IMR-90 (cell line): ENCODE data around the gene KLHL29. TPM values are rescaled to one million over a fixed set of nuclear protein-coding genes. Genes with fewer than 3 reads are reported as not detected.

ENCODE experiments used
- ATAC-seq: fragments of 200-7000 bp; cut with Tn5 transposase; 2 replicates; pipeline ENCODE4 v1.9.1; 2020; ENCODE audit warnings: low read depth, mild to moderate bottlenecking, moderate library complexity
- BruUV-seq: library from RNA; stranded (reverse); fragments of 400-500 nt; replicated peaks from 2 replicates; lab custom pipeline; 2021; lab: Mats Ljungman, UMichigan
- CTCF ChIA-PET: fragments of 300-600 bp; formaldehyde crosslinking; extraction: SDS; loops from one replicate; lab custom pipeline; 2021; ENCODE audit warnings: antibody characterized with exemption; lab: Yijun Ruan, JAX
- POLR2A ChIA-PET: fragments of 300-600 bp; sonication (Branson Sonifier 250); formaldehyde crosslinking; loops from one replicate; lab custom pipeline; 2022; ENCODE audit warnings: antibody characterized with exemption; ENCODE audit not compliant: unreplicated experiment; lab: Charles Lee
- DNase-seq: peaks from one replicate; pipeline ENCODE4 v3.0.0; 2013
- H2AFZ ChIP-seq: replicated peaks from 2 replicates; pipeline ENCODE3; 2013; ENCODE audit warnings: low read length, mild to moderate bottlenecking; ENCODE audit not compliant: poor library complexity
- H2AK5ac ChIP-seq: 2 replicates; pipeline ENCODE4 v1.6.1; 2013; ENCODE audit warnings: low read depth, low read length, inconsistent platforms
- H2AK9ac ChIP-seq: replicated peaks from 2 replicates; pipeline ENCODE3; 2013; ENCODE audit warnings: mild to moderate bottlenecking, low read depth, low read length, moderate library complexity; ENCODE audit not compliant: poor library complexity
- H2BK120ac ChIP-seq: 2 replicates; pipeline ENCODE4 v1.6.1; 2013; ENCODE audit warnings: low read depth, low read length, inconsistent platforms
- H2BK15ac ChIP-seq: 3 replicates; pipeline ENCODE4 v1.6.1; 2013; ENCODE audit warnings: low read depth, low read length, inconsistent platforms
- H2BK20ac ChIP-seq: 2 replicates; pipeline ENCODE4 v1.6.1; 2013; ENCODE audit warnings: low read depth, mild to moderate bottlenecking, inconsistent platforms, low read length, moderate library complexity
- H2BK5ac ChIP-seq: 2 replicates; pipeline ENCODE4 v1.6.1; 2013; ENCODE audit warnings: mild to moderate bottlenecking, low read depth, low read length, inconsistent platforms; ENCODE audit not compliant: poor library complexity, severe bottlenecking
- H3K14ac ChIP-seq: replicated peaks from 2 replicates; pipeline ENCODE4 v1.6.1; 2013; ENCODE audit warnings: low read depth, low read length, inconsistent platforms
- H3K18ac ChIP-seq: 2 replicates; pipeline ENCODE4 v1.6.1; 2013; ENCODE audit warnings: low read depth, low read length, control low read depth
- H3K23ac ChIP-seq: 2 replicates; pipeline ENCODE4 v1.6.1; 2013; ENCODE audit warnings: low read depth, low read length, inconsistent platforms
- H3K27ac ChIP-seq: 2 replicates; pipeline ENCODE4 v1.5.1; 2013; ENCODE audit warnings: mild to moderate bottlenecking, control low read depth, low read length; ENCODE audit not compliant: insufficient read depth
- H3K27me3 ChIP-seq: 2 replicates; pipeline ENCODE4 v1.6.1; 2013; ENCODE audit warnings: low read length; ENCODE audit not compliant: control insufficient read depth, insufficient read depth
- H3K36me3 ChIP-seq: 2 replicates; pipeline ENCODE4 v1.6.1; 2013; ENCODE audit warnings: low read length, mixed read lengths; ENCODE audit not compliant: control insufficient read depth, insufficient read depth
- H3K4ac ChIP-seq: 2 replicates; pipeline ENCODE4 v1.6.1; 2013; ENCODE audit warnings: low read depth, low read length, inconsistent platforms
- H3K4me1 ChIP-seq: 2 replicates; pipeline ENCODE4 v1.6.1; 2013; ENCODE audit warnings: low read length, mixed read lengths; ENCODE audit not compliant: control insufficient read depth, insufficient read depth
- H3K4me2 ChIP-seq: 2 replicates; pipeline ENCODE4 v1.6.1; 2013; ENCODE audit warnings: low read depth, mild to moderate bottlenecking, control low read depth, low read length, moderate library complexity
- H3K4me3 ChIP-seq: 2 replicates; pipeline ENCODE4 v1.5.1; 2013; ENCODE audit warnings: low read depth, mild to moderate bottlenecking, control low read depth, low read length, moderate library complexity; ENCODE audit not compliant: insufficient read depth
- H3K56ac ChIP-seq: 2 replicates; pipeline ENCODE4 v1.6.1; 2013; ENCODE audit warnings: low read length, inconsistent platforms; ENCODE audit not compliant: insufficient read depth; ENCODE audit errors: extremely low read depth
- H3K79me1 ChIP-seq, 2 experiments: 2 replicates each; pipeline ENCODE4 v1.6.1; 2013; ENCODE audit warnings: low read length in 2 of 2, inconsistent platforms in 1 of 2, low read depth in 1 of 2
- H3K9ac ChIP-seq: 2 replicates; pipeline ENCODE4 v1.6.1; 2013; ENCODE audit warnings: low read depth, low read length, control low read depth
- H3K9me1 ChIP-seq: 2 replicates; pipeline ENCODE4 v1.6.1; 2013; ENCODE audit warnings: low read length, inconsistent platforms; ENCODE audit not compliant: insufficient read depth
- H3K9me3 ChIP-seq: 2 replicates; pipeline ENCODE4 v1.6.1; 2013; ENCODE audit warnings: low read length; ENCODE audit not compliant: control insufficient read depth, insufficient read depth
- H4K20me1 ChIP-seq: 2 replicates; pipeline ENCODE4 v1.6.1; 2013; ENCODE audit warnings: low read length, inconsistent platforms; ENCODE audit not compliant: insufficient read depth
- H4K5ac ChIP-seq: 2 replicates; pipeline ENCODE4 v1.6.1; 2013; ENCODE audit warnings: mild to moderate bottlenecking, low read depth, low read length, control low read depth
- H4K8ac ChIP-seq, 2 experiments: 2 replicates each; pipeline ENCODE4 v1.6.1; 2013; ENCODE audit warnings: low read depth in 2 of 2, low read length in 2 of 2, control low read depth in 1 of 2, inconsistent platforms in 1 of 2
- H4K91ac ChIP-seq: 2 replicates; pipeline ENCODE4 v1.6.1; 2013; ENCODE audit warnings: low read depth, low read length, inconsistent platforms; ENCODE audit not compliant: insufficient read depth
- BHLHE40 ChIP-seq: fragments of 150-350 bp; IDR thresholded peaks from 2 replicates; pipeline ENCODE4 v1.6.1; 2016; ENCODE audit warnings: mild to moderate bottlenecking, low read depth, low read length
- FOS ChIP-seq: fragments of 150-350 bp; IDR thresholded peaks from 2 replicates; pipeline ENCODE4 v1.6.1; 2016; ENCODE audit warnings: low read depth, low read length
- MAFK ChIP-seq: IDR thresholded peaks from 2 replicates; pipeline ENCODE4 v1.6.1; 2012; ENCODE audit warnings: low read depth, low read length, improper control_type of control experiment
- NFE2L2 ChIP-seq: fragments of 150-350 bp; IDR thresholded peaks from 2 replicates; pipeline ENCODE4 v1.6.1; 2016; ENCODE audit warnings: low read depth, mild to moderate bottlenecking, low read length
- RAD21 ChIP-seq: IDR thresholded peaks from 2 replicates; pipeline ENCODE4 v1.6.1; 2012; ENCODE audit warnings: low read length, improper control_type of control experiment
- SMC3 ChIP-seq: fragments of 150-350 bp; IDR thresholded peaks from 2 replicates; pipeline ENCODE4 v1.6.1; 2016; ENCODE audit warnings: low read depth, mild to moderate bottlenecking, antibody characterized with exemption, low read length, moderate library complexity
- WGBS, 2 experiments: methylation state at CpG; one replicate each; pipeline versions ENCODE4 v1.1.5 to v1.1.7; 2013; ENCODE audit warnings: missing lambda C conversion rate in 2 of 2; ENCODE audit not compliant: insufficient read length in 1 of 2; ENCODE audit errors: extremely low coverage in 2 of 2; 5-methylcytosine and 5-hydroxymethylcytosine counted together
- dilution Hi-C: fragments of 300-500 bp; cut with HindIII; formaldehyde crosslinking; loops from one replicate; pipeline ENCODE4 v1.14.3; 2018; ENCODE audit warnings: low sequenced_read_pairs; ENCODE audit not compliant: unreplicated experiment
- in situ Hi-C: fragments of 300-500 bp; cut with MboI; formaldehyde crosslinking; loops from 3 replicates; pipeline ENCODE4 v1.14.3; 2019; ENCODE audit warnings: low sequenced_read_pairs, inconsistent platforms, mixed read lengths
- intact Hi-C: fragments of 100-400 bp; cut with micrococcal nuclease; formaldehyde crosslinking; loops from 2 replicates; pipeline ENCODE4 v1.10.0; 2022
- polyA plus RNA-seq, 3 experiments: library from polyadenylated mRNA; depleted of rRNA; stranded (reverse); fragments of >200 nt; gene quantifications; 2 replicates each; pipeline ENCODE4 v1.2.3, GENCODE V29; 2012; ENCODE audit warnings: low replicate concordance in 1 of 3
- total RNA-seq: library from RNA; depleted of rRNA; stranded (reverse); fragments of >200 nt; gene quantifications from 2 replicates; pipeline ENCODE4 v1.2.3, GENCODE V29; 2012
- TF ChIP-seq, protein P1 (sequence below): fragments of 150-350 bp; IDR thresholded peaks from 2 replicates; pipeline ENCODE4 v1.6.1; 2016; ENCODE audit warnings: low read depth, mild to moderate bottlenecking, low read length, moderate library complexity, borderline replicate concordance

KLHL29 gene
- total and polyA plus RNA-seq, 2 of the 4 experiments (the other 2 are of a cell fraction), result 2.0 to 8.0 TPM

DNA sequence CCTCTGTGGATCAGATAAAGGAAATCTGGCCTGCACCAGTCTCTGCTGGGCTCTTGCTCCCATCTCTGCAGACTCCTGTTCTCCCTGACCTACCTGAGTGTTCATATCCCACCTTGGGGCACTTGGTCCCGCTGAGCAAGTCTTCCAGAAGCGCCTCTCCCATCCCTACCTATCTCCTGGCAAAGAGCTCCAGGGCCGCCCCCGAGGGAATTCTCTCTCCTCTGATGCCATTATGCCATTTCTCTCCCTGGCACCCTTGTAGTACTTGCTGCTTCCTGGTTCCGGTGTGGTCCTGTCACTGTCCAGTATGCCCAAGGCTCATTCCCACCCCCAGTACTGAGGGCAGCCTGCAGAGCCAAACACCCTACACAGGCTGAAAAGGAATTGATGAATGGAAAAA is 99.8 kb downstream of the KLHL29 start:
- H3K9me1 ChIP-seq, result peaks cover 3% of the 10 kb centered on the region
- no peak overlapping the region for H4K5ac ChIP-seq
- POLR2A ChIA-PET, result no interaction called here
- H3K27ac ChIP-seq, result no peak overlapping the region
- in situ Hi-C loops, result no loop called here
- no peaks in the 10 kb centered on the region for H3K27me3 ChIP-seq
- no peak overlapping the region for H2BK20ac ChIP-seq
- H3K14ac ChIP-seq, result no peak overlapping the region
- no peak for TF ChIP-seq RAD21
- TF ChIP-seq MAFK, result no peak
- no peak for TF ChIP-seq SMC3
- TF ChIP-seq, protein P1, sequence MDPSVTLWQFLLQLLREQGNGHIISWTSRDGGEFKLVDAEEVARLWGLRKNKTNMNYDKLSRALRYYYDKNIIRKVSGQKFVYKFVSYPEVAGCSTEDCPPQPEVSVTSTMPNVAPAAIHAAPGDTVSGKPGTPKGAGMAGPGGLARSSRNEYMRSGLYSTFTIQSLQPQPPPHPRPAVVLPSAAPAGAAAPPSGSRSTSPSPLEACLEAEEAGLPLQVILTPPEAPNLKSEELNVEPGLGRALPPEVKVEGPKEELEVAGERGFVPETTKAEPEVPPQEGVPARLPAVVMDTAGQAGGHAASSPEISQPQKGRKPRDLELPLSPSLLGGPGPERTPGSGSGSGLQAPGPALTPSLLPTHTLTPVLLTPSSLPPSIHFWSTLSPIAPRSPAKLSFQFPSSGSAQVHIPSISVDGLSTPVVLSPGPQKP, result no peak
- TF ChIP-seq FOS, result no peak
- TF ChIP-seq NFE2L2, result no peak
- no peak for TF ChIP-seq BHLHE40
- H3K4me2 ChIP-seq, result no peak overlapping the region
- no peak overlapping the region for H2AFZ ChIP-seq
- no peak overlapping the region for H4K91ac ChIP-seq
- H3K56ac ChIP-seq, result no peak overlapping the region
- dilution Hi-C loops, result no loop called here
- H2AK5ac ChIP-seq, result no peak overlapping the region
- H3K79me1 ChIP-seq, result peaks cover 0 to 3% of the 10 kb centered on the region in 2 experiments; a peak in 2 of 4 replicates
- H3K18ac ChIP-seq, result no peak overlapping the region
- no TSS peak for BruUV-seq
- H2AK9ac ChIP-seq, result no peak overlapping the region
- peaks cover 3% of the 10 kb centered on the region; the same call in 1 of the 2 replicates for H3K36me3 ChIP-seq
- intact Hi-C loops, result loop anchor here (10.0 kb wide), 1 partner anchor 270 kb away; no protein-coding TSS in a partner anchor
- no peak overlapping the region for H4K8ac ChIP-seq
- CTCF ChIA-PET, result no interaction called here
- no peak overlapping the region for H2BK120ac ChIP-seq
- peaks cover 12% of the 10 kb centered on the region for H3K4me1 ChIP-seq
- WGBS, 2 experiments, result 0% methylated on average over 1 of the region's 5 CpGs; no CpG with 5 or more reads in 1 of the 2 experiments
- no peak overlapping the region for H3K9ac ChIP-seq
- no peak overlapping the region for H2BK15ac ChIP-seq
- ATAC-seq, result no peak
- no peak overlapping the region for H3K23ac ChIP-seq
- no peaks in the 10 kb centered on the region for H3K9me3 ChIP-seq
- no peak for DNase-seq
- H3K4ac ChIP-seq, result no peak overlapping the region
- peaks cover 22% of the 10 kb centered on the region for H4K20me1 ChIP-seq
- no peak overlapping the region for H3K4me3 ChIP-seq
- no peak overlapping the region for H2BK5ac ChIP-seq
